HUES6 (cell line): ENCODE results near the gene GDNF.
A peak's percentile ranks its signal among the peaks of the same experiment; 100 is the strongest.

ENCODE experiments used
- H3K27ac ChIP-seq: 2 replicates; pipeline ENCODE4 v1.7.0; 2013; ENCODE audit warnings: low read depth, mild to moderate bottlenecking, low read length, inconsistent platforms
- H3K27me3 ChIP-seq: 2 replicates; pipeline ENCODE4 v1.6.1; 2013; ENCODE audit warnings: low read length; ENCODE audit not compliant: control insufficient read depth, insufficient read depth
- H3K36me3 ChIP-seq: 2 replicates; pipeline ENCODE4 v1.6.1; 2013; ENCODE audit warnings: low read length; ENCODE audit not compliant: control insufficient read depth, insufficient read depth
- H3K4me1 ChIP-seq: 2 replicates; pipeline ENCODE4 v1.6.1; 2013; ENCODE audit warnings: low read length; ENCODE audit not compliant: control insufficient read depth, insufficient read depth
- H3K4me3 ChIP-seq: 2 replicates; pipeline ENCODE4 v1.5.1; 2013; ENCODE audit warnings: low read depth, low read length
- H3K9ac ChIP-seq: one replicate; pipeline ENCODE4 v1.6.1; 2013; ENCODE audit warnings: mild to moderate bottlenecking, low read length
- H3K9me3 ChIP-seq: 2 replicates; pipeline ENCODE4 v1.6.1; 2013; ENCODE audit warnings: low read depth, low read length; ENCODE audit not compliant: control insufficient read depth, insufficient read depth

Gene GDNF

GRCh38 chr5:37839407-37840052 lies at the start of gene GDNF:
TSS of gene GDNF (minus strand) at chr5:37840041. CDS start at chr5:37834796, 5,245 bp downstream.
- H3K9me3 ChIP-seq = no peaks in the 10 kb centered on the region
- no peak within 1 kb of the TSS for H3K27ac ChIP-seq
- peak within 1 kb of the TSS; percentile 55 for H3K9ac ChIP-seq
- peaks cover 81% of the 10 kb centered on the region for H3K27me3 ChIP-seq
- H3K4me1 ChIP-seq = peaks cover 39% of the 10 kb centered on the region
- peak within 1 kb of the TSS; percentile 54 for H3K4me3 ChIP-seq
- H3K36me3 ChIP-seq = no peaks in the 10 kb centered on the region

- Histone ChIP-seq H3K27me3 (no peaks in the 10 kb centered on the region), H3K36me3 (no peaks in the 10 kb centered on the region), H3K27ac (no peak overlapping the region), H3K9me3 (0 out of 2 replicates have a peak, but pooled peaks cover 3% of the 10 kb centered on the region), H3K4me1 (no peaks in the 10 kb centered on the region), H3K9ac (no peak overlapping the region), H3K4me3 (no peak overlapping the region)
These were observed 48.6 kb upstream of the GDNF start for GRCh38 chr5:37888476-37888875.

GRCh38 chr5:37886242-37886905 lies 46.5 kb upstream of the GDNF start:
- 0 out of 2 replicates have a peak, but pooled peaks cover 3% of the 10 kb centered on the region for H3K9me3 ChIP-seq
- H3K4me1 ChIP-seq = no peaks in the 10 kb centered on the region
- H3K4me3 ChIP-seq = no peak overlapping the region
- H3K9ac ChIP-seq = no peak overlapping the region
- no peaks in the 10 kb centered on the region for H3K36me3 ChIP-seq
- H3K27me3 ChIP-seq = no peaks in the 10 kb centered on the region
- no peak overlapping the region for H3K27ac ChIP-seq

GRCh38 chr5:37882636-37883035 lies 42.8 kb upstream of the GDNF start:
- Histone ChIP-seq H3K27me3 (no peaks in the 10 kb centered on the region), H3K36me3 (no peaks in the 10 kb centered on the region), H3K9ac (no peak overlapping the region), H3K4me3 (no peak overlapping the region), H3K27ac (no peak overlapping the region), H3K4me1 (no peaks in the 10 kb centered on the region), H3K9me3 (0 out of 2 replicates have a peak, but pooled peaks cover 3% of the 10 kb centered on the region)

DNA sequence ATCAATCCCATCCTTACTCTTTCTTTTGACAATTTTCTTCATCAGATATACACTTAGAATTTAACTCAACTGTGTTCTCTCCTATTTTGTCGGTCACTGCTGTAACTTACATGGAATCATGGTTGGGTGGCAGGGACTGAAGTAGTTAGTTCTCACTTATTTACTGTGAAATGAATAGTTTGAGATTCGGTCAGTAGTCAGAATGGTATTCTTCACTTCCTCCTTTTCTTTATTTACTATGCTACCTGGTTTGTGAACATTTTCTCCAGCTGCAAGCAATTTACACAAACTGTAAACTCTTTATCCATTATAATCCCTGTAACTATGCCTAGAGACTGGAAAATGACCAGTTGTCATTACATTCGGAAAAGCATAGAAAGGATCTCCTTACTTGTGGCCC lies 41.5 kb upstream of the GDNF start:
- Histone ChIP-seq H3K27ac (no peak overlapping the region), H3K27me3 (no peaks in the 10 kb centered on the region), H3K36me3 (no peaks in the 10 kb centered on the region), H3K9me3 (peaks cover 4% of the 10 kb centered on the region; the same call in 1 of the 2 replicates), H3K4me3 (no peak overlapping the region), H3K4me1 (no peaks in the 10 kb centered on the region), H3K9ac (no peak overlapping the region)

DNA sequence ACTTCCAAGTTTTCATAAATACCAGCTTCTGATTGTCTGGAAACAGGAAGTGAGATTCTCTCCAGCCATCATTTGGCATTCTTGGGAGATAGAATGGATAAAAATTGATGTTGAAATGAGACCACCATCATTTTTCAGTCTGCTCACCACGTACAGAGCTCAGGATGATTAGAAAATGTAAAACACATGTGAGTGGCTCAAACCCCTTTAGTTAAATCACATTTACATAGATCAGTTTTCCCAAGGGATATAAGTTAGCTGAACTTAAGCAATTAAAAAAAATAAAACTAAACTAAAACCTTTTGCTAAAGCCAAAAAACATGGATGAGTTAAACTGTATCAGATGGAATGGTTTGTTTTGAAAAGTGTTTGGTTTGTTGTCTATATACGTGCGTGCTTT lies 37.1 kb upstream of the GDNF start:
- Histone ChIP-seq H3K9ac (no peak overlapping the region), H3K9me3 (peaks cover 7% of the 10 kb centered on the region), H3K4me1 (peaks cover 5% of the 10 kb centered on the region; the same call in 1 of the 2 replicates), H3K36me3 (no peaks in the 10 kb centered on the region), H3K4me3 (no peak overlapping the region), H3K27ac (no peak overlapping the region), H3K27me3 (no peaks in the 10 kb centered on the region)

- Histone ChIP-seq H3K4me3 (no peak overlapping the region), H3K4me1 (peaks cover 5% of the 10 kb centered on the region; the same call in 1 of the 2 replicates), H3K27ac (no peak overlapping the region), H3K9me3 (peaks cover 7% of the 10 kb centered on the region), H3K27me3 (no peaks in the 10 kb centered on the region), H3K36me3 (no peaks in the 10 kb centered on the region), H3K9ac (no peak overlapping the region)
These were observed 36.4 kb upstream of the GDNF start for GRCh38 chr5:37876245-37876644.

DNA sequence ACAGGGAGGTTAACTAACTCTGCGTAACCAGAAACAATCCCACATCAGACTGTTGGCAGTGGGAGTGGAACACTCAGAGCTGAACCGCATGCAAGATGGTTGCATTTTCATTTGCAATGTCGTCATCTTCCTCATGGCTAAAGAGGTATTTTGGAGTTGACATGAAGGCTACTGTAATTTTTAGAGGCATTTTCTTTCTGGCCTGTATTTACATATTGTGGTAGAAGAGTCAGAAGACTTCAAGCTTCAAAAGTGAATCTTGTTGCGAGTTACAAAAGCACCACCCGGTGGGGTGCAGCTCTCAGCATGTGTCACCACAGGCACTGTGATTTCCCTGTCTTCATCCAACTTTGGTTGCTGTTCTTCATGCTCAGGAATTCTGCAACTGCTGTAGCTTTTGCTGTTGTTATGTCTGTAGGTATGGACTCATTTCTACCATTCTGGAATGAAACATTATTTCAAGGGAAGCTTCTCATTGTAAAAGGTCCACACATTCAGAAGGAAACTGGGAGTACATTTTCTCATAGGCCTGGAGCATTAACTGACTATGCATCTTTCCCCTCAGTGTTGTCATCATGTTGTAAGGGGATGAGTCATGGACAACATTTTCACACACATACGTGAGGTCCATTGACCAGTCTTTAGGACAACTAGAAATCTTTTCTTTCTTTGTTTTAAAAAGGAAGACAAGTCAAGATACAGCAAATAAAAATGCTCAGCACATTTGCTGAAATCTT lies 35.4 kb upstream of the GDNF start:
- peaks cover 5% of the 10 kb centered on the region; the same call in 1 of the 2 replicates for H3K4me1 ChIP-seq
- no peak overlapping the region for H3K4me3 ChIP-seq
- no peak overlapping the region for H3K9ac ChIP-seq
- no peaks in the 10 kb centered on the region for H3K27me3 ChIP-seq
- no peaks in the 10 kb centered on the region for H3K36me3 ChIP-seq
- no peak overlapping the region for H3K27ac ChIP-seq
- H3K9me3 ChIP-seq = peaks cover 7% of the 10 kb centered on the region

DNA sequence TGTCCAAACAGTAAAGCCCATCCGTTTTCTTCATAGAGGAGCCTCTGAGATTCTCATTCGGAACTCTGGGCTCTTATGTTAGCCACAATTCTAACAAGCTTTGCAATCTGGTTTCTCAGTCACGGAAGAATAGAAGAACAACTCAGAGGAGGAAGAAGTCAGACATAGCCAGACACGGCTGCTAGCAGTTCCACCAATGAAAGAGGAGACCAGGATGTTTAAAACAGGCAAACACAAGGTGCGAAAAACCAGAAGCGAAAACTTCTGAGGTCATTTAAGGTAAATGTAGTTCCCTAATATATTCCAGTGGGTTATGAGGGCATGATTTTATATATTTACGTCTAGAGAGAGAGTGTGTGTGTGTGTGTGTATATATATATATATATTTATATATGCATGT lies 34.1 kb upstream of the GDNF start:
- Histone ChIP-seq H3K27me3 (no peaks in the 10 kb centered on the region), H3K9ac (no peak overlapping the region), H3K4me3 (no peak overlapping the region), H3K9me3 (peaks cover 7% of the 10 kb centered on the region), H3K4me1 (peaks cover 5% of the 10 kb centered on the region; the same call in 1 of the 2 replicates), H3K36me3 (no peaks in the 10 kb centered on the region), H3K27ac (no peak overlapping the region)

- Histone ChIP-seq H3K27ac (no peak overlapping the region), H3K4me1 (peaks cover 5% of the 10 kb centered on the region; the same call in 1 of the 2 replicates), H3K9me3 (peaks cover 5% of the 10 kb centered on the region), H3K4me3 (no peak overlapping the region), H3K36me3 (no peaks in the 10 kb centered on the region), H3K27me3 (no peaks in the 10 kb centered on the region), H3K9ac (no peak overlapping the region)
These were observed 31.4 kb upstream of the GDNF start for GRCh38 chr5:37871023-37871815.
